ENCODE measurements around the gene CEBPA.

- TF ChIP-seq CTCF (IDR thresholded peaks at IDR 0.05; ENCODE audit: low read depth, low read length) (no peak), EZH2phosphoT487 (IDR thresholded peaks at IDR 0.05; ENCODE audit: low read depth) (no peak)
Observed at GRCh38 chr19:33312065-33312464, 9.7 kb upstream of the CEBPA start.
